Thoracic aorta (tissue), 2 donors: ENCODE measurements around the gene DOCK11. TPM values are rescaled to one million over a fixed set of nuclear protein-coding genes. Genes with fewer than 3 reads are reported as not detected.

ENCODE experiments used
- ATAC-seq: fragments of 150-250 bp; one replicate; pipeline ENCODE4 v1.8.0; 2017; ENCODE audit warnings: low read depth; ENCODE audit not compliant: insufficient number of reproducible peaks, low FRiP score
- DNase-seq: peaks from one replicate; pipeline ENCODE4 v3.0.0-alpha.2; 2020; ENCODE audit warnings: low spot score
- H3K27ac ChIP-seq, 2 donors: fragments of 200-600 bp; sonication (generic); 1 replicate in 1 of 2; 2 replicates in 1 of 2; pipeline ENCODE4 v1.5.1; 2016; ENCODE audit warnings: mild to moderate bottlenecking in 2 of 2, moderate library complexity in 2 of 2
- H3K27me3 ChIP-seq: fragments of 200-600 bp; sonication (generic); replicated peaks from 2 replicates; pipeline ENCODE4 v1.6.0; 2016; ENCODE audit warnings: mild to moderate bottlenecking; ENCODE audit not compliant: insufficient read depth
- H3K36me3 ChIP-seq: fragments of 200-600 bp; sonication (generic); one replicate; pipeline ENCODE4 v1.5.1; 2016
- H3K4me1 ChIP-seq, 2 donors: fragments of 200-600 bp; sonication (generic); 1 replicate in 1 of 2; 2 replicates in 1 of 2; pipeline versions ENCODE4 v1.5.1 to v1.6.0; 2016; ENCODE audit warnings: low read depth in 2 of 2, mild to moderate bottlenecking in 1 of 2; ENCODE audit not compliant: control insufficient read depth in 1 of 2
- H3K4me3 ChIP-seq: fragments of 200-600 bp; sonication (generic); 2 replicates; pipeline ENCODE4 v1.5.1; 2016; ENCODE audit warnings: mild to moderate bottlenecking
- H3K9me3 ChIP-seq: fragments of 200-600 bp; sonication (generic); 2 replicates; pipeline ENCODE4 v1.5.1; 2016
- total RNA-seq, 2 donors: library from RNA; depleted of rRNA; stranded (reverse); fragments of >200 nt; gene quantifications; one replicate each; pipeline versions ENCODE4 v1.1.0 to v1.2.3, GENCODE V29; 2016
- TF ChIP-seq, protein P1 (sequence below): fragments of 200-600 bp; sonication (generic); IDR thresholded peaks from one replicate; pipeline ENCODE4 v1.5.1; 2019; ENCODE audit warnings: antibody characterized with exemption

The DOCK11 gene
- total RNA-seq, 2 donors from 2014 or later: 30.6 to 45.8 TPM

DNA sequence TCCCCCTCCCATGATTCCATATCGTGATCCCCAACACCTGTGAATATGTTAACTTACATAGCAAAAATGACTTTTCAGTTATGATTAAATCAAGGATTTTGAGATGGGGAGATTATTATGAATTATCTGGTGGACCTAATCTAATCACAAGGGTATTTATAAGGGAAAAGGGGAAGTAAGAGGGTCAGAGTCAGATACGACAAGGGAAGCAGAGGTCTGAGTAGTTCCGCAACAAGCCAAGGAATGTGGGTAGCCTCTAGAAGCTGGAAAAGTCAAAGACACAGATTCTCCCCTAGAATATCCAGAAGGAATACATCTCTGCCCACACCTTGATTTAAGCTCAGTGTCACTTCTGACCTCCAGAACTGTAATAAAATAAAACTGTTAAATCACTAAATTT lies 230.8 kb downstream of the DOCK11 start:
- Histone ChIP-seq H3K4me1 (peaks cover 12 to 34% of the 10 kb centered on the region in 2 donors), H3K9me3 (no peaks in the 10 kb centered on the region)

DNA sequence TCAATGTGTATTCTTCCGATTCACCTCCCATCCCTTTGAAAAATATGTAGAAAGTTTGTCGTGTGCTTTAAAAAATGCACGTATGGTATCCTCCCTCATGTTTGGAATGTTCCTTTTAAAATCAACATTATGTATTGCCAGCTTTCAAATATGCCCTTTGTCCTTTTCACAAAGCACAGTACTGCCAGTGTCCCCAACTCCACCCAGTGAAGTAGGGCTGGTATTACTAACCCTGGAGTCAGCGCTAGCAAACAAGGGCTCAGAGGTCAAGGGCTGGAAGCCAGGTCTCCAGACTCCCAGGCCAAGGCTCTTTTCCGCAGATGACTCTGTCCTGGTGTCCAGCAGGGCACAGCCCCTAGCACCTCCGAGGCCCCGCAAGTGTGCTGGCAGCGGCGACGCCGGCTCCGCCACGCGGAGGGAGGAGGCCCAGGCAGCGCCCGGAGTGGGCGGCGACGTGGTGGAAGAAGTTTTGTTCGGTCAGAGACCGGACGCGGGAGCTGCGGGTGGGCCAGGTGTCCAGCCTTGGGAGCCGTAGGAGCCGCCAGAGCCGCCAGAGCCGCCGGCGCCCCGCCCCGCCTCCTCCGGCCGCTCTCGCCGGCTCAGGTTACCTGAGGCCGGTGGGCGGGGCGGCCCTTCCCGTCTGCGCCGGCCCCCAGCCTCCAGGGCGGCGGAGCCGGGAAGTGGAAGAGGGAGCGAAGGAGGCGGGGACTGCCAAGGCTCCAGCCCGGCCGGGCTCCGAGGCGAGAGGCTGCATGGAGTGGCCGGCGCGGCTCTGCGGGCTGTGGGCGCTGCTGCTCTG lies 231.5 kb downstream of the DOCK11 start, which contains the start of gene IL13RA1:
Gene IL13RA1 (plus strand): TSS at position 720 of the 799 bp plus-strand sequence. CDS start 33 bp downstream, at position 753.
- H3K27ac ChIP-seq: peak within 1 kb of the TSS; percentile 92 to 96
- H3K36me3 ChIP-seq: no peaks in the 10 kb centered on the region
- ATAC-seq: peak; percentile 83
- peak within 1 kb of the TSS; percentile 83 for H3K4me3 ChIP-seq
- no peaks in the 10 kb centered on the region for H3K9me3 ChIP-seq
- H3K27me3 ChIP-seq: no peaks in the 10 kb centered on the region
- peaks cover 12 to 34% of the 10 kb centered on the region in 2 donors for H3K4me1 ChIP-seq
- peak; percentile 21 for DNase-seq
- TF ChIP-seq, protein P1, sequence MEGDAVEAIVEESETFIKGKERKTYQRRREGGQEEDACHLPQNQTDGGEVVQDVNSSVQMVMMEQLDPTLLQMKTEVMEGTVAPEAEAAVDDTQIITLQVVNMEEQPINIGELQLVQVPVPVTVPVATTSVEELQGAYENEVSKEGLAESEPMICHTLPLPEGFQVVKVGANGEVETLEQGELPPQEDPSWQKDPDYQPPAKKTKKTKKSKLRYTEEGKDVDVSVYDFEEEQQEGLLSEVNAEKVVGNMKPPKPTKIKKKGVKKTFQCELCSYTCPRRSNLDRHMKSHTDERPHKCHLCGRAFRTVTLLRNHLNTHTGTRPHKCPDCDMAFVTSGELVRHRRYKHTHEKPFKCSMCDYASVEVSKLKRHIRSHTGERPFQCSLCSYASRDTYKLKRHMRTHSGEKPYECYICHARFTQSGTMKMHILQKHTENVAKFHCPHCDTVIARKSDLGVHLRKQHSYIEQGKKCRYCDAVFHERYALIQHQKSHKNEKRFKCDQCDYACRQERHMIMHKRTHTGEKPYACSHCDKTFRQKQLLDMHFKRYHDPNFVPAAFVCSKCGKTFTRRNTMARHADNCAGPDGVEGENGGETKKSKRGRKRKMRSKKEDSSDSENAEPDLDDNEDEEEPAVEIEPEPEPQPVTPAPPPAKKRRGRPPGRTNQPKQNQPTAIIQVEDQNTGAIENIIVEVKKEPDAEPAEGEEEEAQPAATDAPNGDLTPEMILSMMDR: no peak

More for the DNA sequence above, 230.8 kb downstream of the DOCK11 start:
- Histone ChIP-seq H3K27ac (peak overlapping the region; percentile 92 to 96), H3K4me3 (peak overlapping the region; percentile 83), H3K27me3 (no peaks in the 10 kb centered on the region), H3K36me3 (no peaks in the 10 kb centered on the region)
- TF ChIP-seq, protein P1: no peak
- ATAC-seq: no peak
- DNase-seq: no peak

DNA sequence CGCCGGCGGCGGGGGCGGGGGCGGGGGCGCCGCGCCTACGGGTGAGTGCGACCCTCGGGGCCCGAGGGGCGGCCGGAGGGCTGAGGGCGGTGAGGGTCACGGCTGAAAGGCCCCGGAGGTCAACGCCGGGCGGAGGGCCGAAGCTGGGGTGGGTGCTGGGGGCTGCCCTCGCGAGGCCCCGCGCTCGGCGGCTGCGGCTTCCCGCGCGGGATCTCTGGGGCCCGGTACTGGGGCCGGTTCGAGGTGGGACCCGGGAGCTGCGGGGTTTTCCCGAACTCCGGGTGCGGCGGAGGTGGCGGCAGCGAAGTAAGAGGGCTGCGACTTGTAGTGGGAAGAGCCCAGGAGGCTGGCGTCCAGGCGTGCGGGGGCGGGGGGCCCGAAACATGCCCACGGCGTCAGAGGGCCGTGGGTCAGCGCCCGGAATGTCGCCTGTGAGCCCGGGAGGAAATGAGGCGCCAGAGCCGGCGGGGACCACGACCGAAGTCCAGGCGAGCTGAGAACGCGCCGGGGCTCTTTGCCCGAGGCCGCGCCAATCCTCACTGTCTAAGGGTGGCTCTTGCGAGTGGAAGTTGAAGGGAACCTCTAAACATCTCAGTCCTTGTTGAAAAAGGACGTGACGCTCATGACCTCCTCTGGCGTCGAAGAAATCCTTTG lies 232.2 kb downstream of the DOCK11 start:
- DNase-seq: peak; percentile 10
- Histone ChIP-seq H3K9me3 (no peaks in the 10 kb centered on the region), H3K4me3 (peak overlapping the region; percentile 83), H3K36me3 (no peaks in the 10 kb centered on the region), H3K4me1 (peaks cover 12 to 34% of the 10 kb centered on the region in 2 donors), H3K27ac (peak overlapping the region; percentile 92 to 96), H3K27me3 (no peaks in the 10 kb centered on the region)
- TF ChIP-seq, protein P1: no peak
- ATAC-seq: peak; percentile 24

DNA sequence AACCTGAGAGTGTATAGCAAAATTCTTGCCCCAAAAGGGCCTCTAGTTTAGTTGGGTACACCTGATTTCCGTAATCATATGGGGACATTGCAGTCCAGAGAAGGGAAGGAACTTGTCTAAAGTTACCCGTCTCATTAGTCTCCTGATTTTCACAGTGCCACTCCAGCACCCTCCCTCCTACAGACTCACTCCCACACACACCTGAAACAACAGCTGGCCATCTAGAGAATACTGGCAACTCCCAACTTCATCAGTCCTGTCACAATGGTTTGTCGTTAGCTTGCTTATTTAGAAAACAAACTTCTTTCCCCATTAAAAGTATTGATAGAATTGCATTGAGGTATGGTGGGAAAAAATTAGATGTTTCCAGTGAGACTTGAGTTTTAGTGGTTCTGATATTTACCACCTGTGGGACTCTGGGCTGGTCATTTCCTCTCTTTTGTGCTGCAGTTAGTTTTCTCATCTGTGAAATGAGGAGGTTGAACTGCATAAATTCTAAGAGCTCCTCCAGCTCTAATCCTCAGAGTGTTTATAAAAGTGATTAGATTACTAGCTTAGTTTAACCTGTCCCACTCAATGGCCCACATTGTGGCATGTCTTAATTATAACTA lies 233.5 kb downstream of the DOCK11 start:
- H3K36me3 ChIP-seq: no peaks in the 10 kb centered on the region
- DNase-seq (no peak), ATAC-seq (no peak)
- H3K4me1 ChIP-seq: peaks cover 12 to 34% of the 10 kb centered on the region in 2 donors
- H3K27ac ChIP-seq: peak overlapping the region; percentile 92 to 96
- no peaks in the 10 kb centered on the region for H3K27me3 ChIP-seq
- no peaks in the 10 kb centered on the region for H3K9me3 ChIP-seq
- TF ChIP-seq, protein P1: no peak
- peak overlapping the region; percentile 83 for H3K4me3 ChIP-seq
